ENCODE measurements around the gene CBLC. TPM values are rescaled to one million over a fixed set of nuclear protein-coding genes. Genes with fewer than 3 reads are reported as not detected.

Gene CBLC
- total RNA-seq, 1 donor from 2014 or later: not detected

Other genes starting within 250 kb of the CBLC start
- gene CEACAM20, start 248.2 kb upstream of the CBLC start, total RNA-seq: not detected in 2 replicates
- gene IGSF23, start 164.3 kb upstream of the CBLC start, total RNA-seq: not detected in 2 replicates
- gene PVR, start 134.0 kb upstream of the CBLC start, total RNA-seq: 19.3 and 20.6 TPM in 2 replicates
- 1.1 and 1.3 TPM in 2 replicates for gene CEACAM19, start 106.4 kb upstream of the CBLC start, total RNA-seq
- not detected in 2 replicates for gene CEACAM16, start 78.7 kb upstream of the CBLC start, total RNA-seq
- 67.2 and 74.6 TPM in 2 replicates for gene BCL3, start 29.2 kb upstream of the CBLC start, total RNA-seq
- gene BCAM, start 31.2 kb downstream of the CBLC start, total RNA-seq: not detected in 2 replicates
- 0.08 and 0.39 TPM in 2 replicates for gene NECTIN2, start 68.4 kb downstream of the CBLC start, total RNA-seq
- 209 and 211 TPM in 2 replicates for gene TOMM40, start 113.4 kb downstream of the CBLC start, total RNA-seq
- gene APOE, start 127.9 kb downstream of the CBLC start, total RNA-seq: 0.41 and 0.42 TPM in 2 replicates
- 1.2 TPM in 1 of 2 replicates, not detected in the other for gene APOC1, start 136.7 kb downstream of the CBLC start, total RNA-seq
- not detected in 2 replicates for gene APOC4, start 164.3 kb downstream of the CBLC start, total RNA-seq
- gene APOC2, start 168.2 kb downstream of the CBLC start, total RNA-seq: not detected in 2 replicates
- 86.1 and 93.1 TPM in 2 replicates for gene CLPTM1, start 177.5 kb downstream of the CBLC start, total RNA-seq
- gene RELB, start 223.6 kb downstream of the CBLC start, total RNA-seq: 73.3 and 77.5 TPM in 2 replicates

Data from activated T-helper 1 cell treated with anti-CD3 and anti-CD28 coated beads, Interleukin-12 subunit alpha, Interleukin-12 subunit beta, Interleukin-2, Interleukin-4 antibody, amounts not matched to agents 30 ng/mL and 10 ng/mL and 1 ng/mL, durations not matched to agents 14 hours and 24 hours and 36 hours (primary cell).